Tibial nerve (tissue), 4 donors: ENCODE measurements around the gene ART4. TPM values are rescaled to one million over a fixed set of nuclear protein-coding genes. Genes with fewer than 3 reads are reported as not detected.
A peak's percentile ranks its signal among the peaks of the same experiment; 100 is the strongest.

ENCODE experiments used
- DNase-seq, 2 donors: peaks; one replicate each; pipeline ENCODE4 v3.0.0-alpha.2; 2019; ENCODE audit warnings: low spot score in 2 of 2
- H3K27ac ChIP-seq, 4 donors: fragments of 200-600 bp; sonication (generic) in 3 of 4; one replicate each; pipeline ENCODE4 v1.5.1; 2017 to 2019; ENCODE audit warnings: mild to moderate bottlenecking in 1 of 4
- H3K27me3 ChIP-seq, 2 donors: fragments of 200-600 bp; sonication (generic) in 1 of 2; one replicate each; pipeline versions ENCODE4 v1.5.1 to v1.6.0; 2017 to 2019
- H3K36me3 ChIP-seq, 3 donors: fragments of 200-600 bp; sonication (generic); one replicate each; pipeline ENCODE4 v1.5.1; 2018 to 2019
- H3K4me1 ChIP-seq, 4 donors: fragments of 200-600 bp; sonication (generic) in 3 of 4; one replicate each; pipeline ENCODE4 v1.5.1; 2017 to 2019
- H3K4me3 ChIP-seq, 4 donors: fragments of 200-600 bp; sonication (generic) in 3 of 4; one replicate each; pipeline ENCODE4 v1.5.1; 2017 to 2019; ENCODE audit warnings: mild to moderate bottlenecking in 1 of 4, moderate library complexity in 1 of 4
- H3K9me3 ChIP-seq, 4 donors: fragments of 200-600 bp; sonication (generic) in 3 of 4; one replicate each; pipeline ENCODE4 v1.5.1; 2017 to 2019
- CTCF ChIP-seq, 5 experiments: fragments of 200-600 bp in 3 of 5; fragments of 450-650 bp in 2 of 5; sonication (generic) in 3 of 5; IDR thresholded peaks; one replicate each; pipeline ENCODE4 v1.5.1; 2016 to 2019; ENCODE audit warnings: antibody characterized with exemption in 5 of 5, mild to moderate bottlenecking in 3 of 5, moderate library complexity in 2 of 5
- EP300 ChIP-seq, 2 donors: sonication (generic); formaldehyde crosslinking; IDR thresholded peaks; one replicate each; pipeline ENCODE4 v1.6.1; 2017; ENCODE audit warnings: antibody characterized with exemption in 2 of 2, mild to moderate bottlenecking in 1 of 2
- POLR2A ChIP-seq, 2 donors: fragments of 450-650 bp; IDR thresholded peaks; one replicate each; pipeline ENCODE4 v1.6.1; 2017; ENCODE audit warnings: antibody characterized with exemption in 2 of 2, mild to moderate bottlenecking in 2 of 2, moderate library complexity in 2 of 2
- WGBS, 2 donors: methylation state at CpG; one replicate each; pipeline ENCODE4 v1.1.5; 2018; 5-methylcytosine and 5-hydroxymethylcytosine counted together
- total RNA-seq, 4 donors: library from RNA; depleted of rRNA; stranded (reverse); fragments of >200 nt; gene quantifications; one replicate each; pipeline ENCODE4 v1.1.0, GENCODE V29; 2016

Gene ART4, protein sequence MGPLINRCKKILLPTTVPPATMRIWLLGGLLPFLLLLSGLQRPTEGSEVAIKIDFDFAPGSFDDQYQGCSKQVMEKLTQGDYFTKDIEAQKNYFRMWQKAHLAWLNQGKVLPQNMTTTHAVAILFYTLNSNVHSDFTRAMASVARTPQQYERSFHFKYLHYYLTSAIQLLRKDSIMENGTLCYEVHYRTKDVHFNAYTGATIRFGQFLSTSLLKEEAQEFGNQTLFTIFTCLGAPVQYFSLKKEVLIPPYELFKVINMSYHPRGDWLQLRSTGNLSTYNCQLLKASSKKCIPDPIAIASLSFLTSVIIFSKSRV
- 1 to 10 TPM in 2 of 4 donors, under 1 TPM in 2; under 0.01 to 5.9 (median 1.4) TPM for total RNA-seq

DNA sequence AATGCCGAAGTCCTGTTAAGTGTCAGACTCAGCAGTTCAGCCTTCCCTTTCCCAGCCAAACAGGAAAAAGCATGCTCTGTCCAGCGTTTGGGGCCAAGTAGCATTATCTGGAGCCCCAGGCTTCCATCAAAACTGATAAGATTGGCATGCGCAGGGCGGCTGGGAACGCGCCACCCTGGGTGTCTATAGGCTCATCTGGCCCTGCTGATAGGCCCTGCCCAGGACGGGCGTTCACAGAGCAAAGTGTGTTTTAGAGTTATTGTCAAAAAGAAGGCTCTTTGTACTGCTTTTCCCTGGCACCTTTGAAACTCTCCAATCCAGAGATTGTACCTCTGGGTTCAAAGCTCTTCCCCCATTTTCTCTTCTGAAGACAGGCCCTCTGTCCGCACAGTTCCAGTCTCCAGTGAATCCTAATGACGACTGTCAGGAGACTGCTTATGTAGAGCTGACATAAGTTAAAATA is at the start of gene ART4:
TSS of gene ART4 (minus strand) at position 102 of the 463 bp plus-strand sequence. CDS start 413 bp downstream, outside the sequence.
- no peaks in the 10 kb centered on the region for H3K36me3 ChIP-seq
- no peak within 1 kb of the TSS for H3K4me3 ChIP-seq
- peaks cover 0 to 60% (median 20%) of the 10 kb centered on the region in 4 donors for H3K4me1 ChIP-seq
- peak within 1 kb of the TSS in 3 of 4 donors; percentile 52 to 75 (median 74) for H3K27ac ChIP-seq
- WGBS, 2 donors: 74 to 81% methylated on average over 10 of the region's 10 CpGs
- TF ChIP-seq POLR2A (IDR thresholded peaks at IDR 0.05) (no peak), CTCF (IDR thresholded peaks at IDR 0.05) (no peak), EP300 (IDR thresholded peaks at IDR 0.05) (no peak)
- H3K9me3 ChIP-seq: no peaks in the 10 kb centered on the region
- DNase-seq: no peak
- no peaks in the 10 kb centered on the region for H3K27me3 ChIP-seq

GRCh38 chr12:14892726-14893505 is 49.6 kb upstream of the ART4 start:
- Histone ChIP-seq H3K27ac (peak overlapping the region; percentile 52 to 88 (median 75)), H3K9me3 (no peaks in the 10 kb centered on the region), H3K27me3 (no peaks in the 10 kb centered on the region), H3K36me3 (no peaks in the 10 kb centered on the region), H3K4me3 (no peak overlapping the region), H3K4me1 (peaks cover 0 to 44% (median 13%) of the 10 kb centered on the region in 4 donors)
- TF ChIP-seq POLR2A (IDR thresholded peaks at IDR 0.05) (peak in 1 of 2 donors; percentile 4), CTCF (IDR thresholded peaks at IDR 0.05) (peak in 3 of 5 experiments; percentile 9 to 36 (median 15)), EP300 (IDR thresholded peaks at IDR 0.05) (peak; percentile 17 to 74)
- peak; percentile 53 to 68 for DNase-seq
- 25 to 33% methylated on average over 7 of the region's 7 CpGs for WGBS, 2 donors

DNA sequence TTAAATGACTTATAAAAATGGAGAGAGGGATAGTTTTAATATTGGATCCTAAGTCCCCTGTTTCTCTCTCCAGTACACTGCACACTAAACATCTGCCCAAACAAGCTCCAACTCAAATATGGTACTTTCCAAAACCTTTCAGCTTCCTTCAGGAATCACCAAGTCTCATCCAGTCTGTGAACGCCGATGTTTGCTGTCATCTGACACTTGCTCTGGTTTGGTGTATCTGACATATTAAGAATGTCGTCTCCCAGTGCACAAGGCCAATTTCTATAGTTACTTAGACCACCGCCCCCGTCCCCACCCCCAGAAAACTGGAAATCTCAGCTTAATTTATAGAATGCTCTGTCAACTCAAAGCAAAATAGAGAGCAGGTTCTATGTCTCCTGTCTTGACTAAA is 47.4 kb upstream of the ART4 start:
- Histone ChIP-seq H3K4me3 (no peak overlapping the region), H3K27ac (peak overlapping the region in 1 of 4 donors; percentile 82), H3K27me3 (no peaks in the 10 kb centered on the region), H3K4me1 (peaks cover 0 to 44% (median 13%) of the 10 kb centered on the region in 4 donors), H3K36me3 (no peaks in the 10 kb centered on the region), H3K9me3 (no peaks in the 10 kb centered on the region)
- TF ChIP-seq CTCF (IDR thresholded peaks at IDR 0.05) (no peak), EP300 (IDR thresholded peaks at IDR 0.05) (no peak), POLR2A (IDR thresholded peaks at IDR 0.05) (no peak)
- no peak for DNase-seq
- WGBS, 2 donors: 84 to 87% methylated on average over 5 of the region's 5 CpGs

DNA sequence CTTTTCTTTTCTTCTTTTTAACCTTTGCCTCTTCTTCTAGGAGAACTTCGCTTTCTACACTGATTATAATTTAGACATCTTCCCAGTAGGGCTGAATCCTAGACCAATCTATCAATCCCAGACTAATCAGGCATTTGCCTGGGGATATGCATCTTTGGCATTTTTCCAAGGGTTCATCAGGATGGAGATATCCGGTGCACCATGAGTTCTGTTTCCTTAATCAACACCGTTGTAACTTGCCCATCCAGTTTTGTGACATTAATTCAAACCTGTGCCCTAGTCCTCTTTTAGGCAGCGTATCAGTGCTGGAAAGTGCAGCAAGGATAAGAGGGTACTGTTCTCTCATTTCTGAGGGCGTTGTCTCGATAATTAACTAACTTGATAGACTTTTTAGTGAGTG is 42.9 kb upstream of the ART4 start:
- Histone ChIP-seq H3K4me1 (peaks cover 0 to 31% (median 2%) of the 10 kb centered on the region in 4 donors), H3K27ac (peak overlapping the region in 3 of 4 donors; percentile 69 to 84 (median 82)), H3K4me3 (peak overlapping the region in 2 of 4 donors; percentile 33 to 47), H3K27me3 (no peaks in the 10 kb centered on the region), H3K9me3 (no peaks in the 10 kb centered on the region), H3K36me3 (peaks cover 0 to 10% (median 0%) of the 10 kb centered on the region in 3 donors)
- no peak for DNase-seq
- 68 to 76% methylated on average over 6 of the region's 6 CpGs for WGBS, 2 donors
- TF ChIP-seq CTCF (IDR thresholded peaks at IDR 0.05) (no peak), POLR2A (IDR thresholded peaks at IDR 0.05) (no peak), EP300 (IDR thresholded peaks at IDR 0.05) (no peak)
